ENCODE results near the gene LRP1B.

- no peak for TF ChIP-seq GATA3 (IDR thresholded peaks at IDR 0.05; ENCODE audit: low read depth, low read length)
- TF ChIP-seq GATA2 (IDR thresholded peaks at IDR 0.05; ENCODE audit: low read depth, low read length) = no peak
Measured at GRCh38 chr2:140603416-140603815, 1527.4 kb downstream of the LRP1B start.
